NT2/D1 (cell line): ENCODE data around the gene TFF2.

Experiments used
- SUZ12 ChIP-seq: IDR thresholded peaks from 2 replicates; pipeline ENCODE4 v1.6.1; 2011; ENCODE audit not compliant: insufficient read length, insufficient read depth; ENCODE audit errors: extremely low read depth
- ZNF274 ChIP-seq: IDR thresholded peaks from 2 replicates; pipeline ENCODE4 v1.6.1; 2011; ENCODE audit warnings: mild to moderate bottlenecking, low read depth, low read length

DNA sequence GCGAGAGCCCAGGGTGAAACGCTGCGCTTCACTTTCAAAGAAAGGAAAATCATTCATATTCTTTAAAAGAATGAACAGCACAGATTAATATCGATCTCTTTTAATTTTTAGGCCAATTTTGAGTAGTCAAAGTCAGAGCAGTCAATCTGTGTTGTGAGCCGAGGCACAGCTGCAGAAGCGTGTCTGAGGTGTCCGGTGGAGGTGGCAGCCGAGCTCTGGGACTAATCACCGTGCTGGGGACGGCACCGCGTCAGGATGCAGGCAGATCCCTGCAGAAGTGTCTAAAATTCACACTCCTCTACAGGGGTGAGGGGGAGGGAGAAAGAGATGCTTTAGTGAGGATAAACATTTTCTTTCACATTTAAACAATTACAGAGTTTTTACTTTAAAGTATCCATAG is 11.4 kb upstream of the TFF2 start:
- TF ChIP-seq ZNF274 (no peak), SUZ12 (no peak)
